Fibroblast of lung (primary cell): ENCODE measurements around the gene HSF5.

Experiments
- EZH2 ChIP-seq: IDR thresholded peaks from 2 replicates; pipeline ENCODE4 v1.5.1; 2012; ENCODE audit warnings: low read length, control low read depth, mild to moderate bottlenecking; ENCODE audit errors: missing control alignments
- TF ChIP-seq, protein P1 (sequence below), 2 donors: IDR thresholded peaks in 1 of 2; conservative IDR thresholded peaks in 1 of 2; 1 replicate in 1 of 2; 2 replicates in 1 of 2; pipeline ENCODE4 v1.5.1; 2011 to 2012; ENCODE audit warnings: low read length in 2 of 2, control low read depth in 1 of 2, inconsistent platforms in 1 of 2, low read depth in 1 of 2, mild to moderate bottlenecking in 1 of 2

DNA sequence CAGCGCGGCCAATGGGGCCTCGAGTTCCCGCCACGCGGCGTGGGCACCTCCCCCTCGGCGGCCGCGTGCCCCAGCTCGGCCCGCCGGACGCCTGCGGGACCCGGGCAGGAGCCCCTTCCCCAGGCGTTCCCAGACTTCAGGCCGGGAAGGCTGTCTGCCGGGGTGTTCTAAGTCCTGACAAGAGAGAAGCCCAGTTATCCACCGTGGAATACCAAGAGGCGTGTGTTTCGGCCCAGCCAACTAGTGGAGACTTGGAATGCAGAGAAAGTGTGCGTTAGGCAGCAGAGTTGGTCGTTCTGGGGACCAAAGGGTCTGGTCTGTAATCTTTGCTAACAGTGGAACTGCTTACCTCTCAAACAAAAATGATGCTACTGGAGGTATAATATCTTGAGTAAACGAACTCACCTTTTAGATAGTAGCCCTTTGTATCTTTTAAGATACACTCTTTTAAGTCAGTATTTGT, 251 bp upstream of the HSF5 start:
- TF ChIP-seq, protein P1, sequence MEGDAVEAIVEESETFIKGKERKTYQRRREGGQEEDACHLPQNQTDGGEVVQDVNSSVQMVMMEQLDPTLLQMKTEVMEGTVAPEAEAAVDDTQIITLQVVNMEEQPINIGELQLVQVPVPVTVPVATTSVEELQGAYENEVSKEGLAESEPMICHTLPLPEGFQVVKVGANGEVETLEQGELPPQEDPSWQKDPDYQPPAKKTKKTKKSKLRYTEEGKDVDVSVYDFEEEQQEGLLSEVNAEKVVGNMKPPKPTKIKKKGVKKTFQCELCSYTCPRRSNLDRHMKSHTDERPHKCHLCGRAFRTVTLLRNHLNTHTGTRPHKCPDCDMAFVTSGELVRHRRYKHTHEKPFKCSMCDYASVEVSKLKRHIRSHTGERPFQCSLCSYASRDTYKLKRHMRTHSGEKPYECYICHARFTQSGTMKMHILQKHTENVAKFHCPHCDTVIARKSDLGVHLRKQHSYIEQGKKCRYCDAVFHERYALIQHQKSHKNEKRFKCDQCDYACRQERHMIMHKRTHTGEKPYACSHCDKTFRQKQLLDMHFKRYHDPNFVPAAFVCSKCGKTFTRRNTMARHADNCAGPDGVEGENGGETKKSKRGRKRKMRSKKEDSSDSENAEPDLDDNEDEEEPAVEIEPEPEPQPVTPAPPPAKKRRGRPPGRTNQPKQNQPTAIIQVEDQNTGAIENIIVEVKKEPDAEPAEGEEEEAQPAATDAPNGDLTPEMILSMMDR (conservative IDR thresholded peaks at IDR 0.05 in 1 of 2, IDR thresholded peaks at IDR 0.05 in 1 of 2; ENCODE audit: low read depth in 1 of 2, low read length in 2 of 2): no peak
- no peak for TF ChIP-seq EZH2
